ENCODE data around the gene TBL1X. TPM values are rescaled to one million over a fixed set of nuclear protein-coding genes. Genes with fewer than 3 reads are reported as not detected.

The TBL1X gene
- polyA plus RNA-seq, 3 donors, result 12.5 to 19.5 (median 13.8) TPM

DNA sequence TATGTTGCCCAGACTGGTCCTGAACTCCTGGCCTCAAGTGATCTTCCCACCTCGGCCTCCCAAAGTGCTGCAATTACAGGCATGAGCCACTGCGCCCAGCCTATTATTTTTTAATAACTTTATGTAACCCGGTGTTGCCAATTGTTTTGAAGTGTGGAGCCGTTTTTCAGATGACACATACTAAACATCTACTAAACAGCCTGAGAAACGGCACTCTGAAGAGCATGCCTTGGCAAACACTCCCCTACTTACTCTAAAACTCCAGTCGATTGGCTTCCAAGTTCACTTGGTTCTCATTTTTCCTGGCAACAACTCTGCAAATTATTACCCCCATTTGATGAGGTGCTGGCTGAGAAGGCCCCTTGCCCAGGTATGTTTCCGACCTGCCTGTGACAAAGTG, 169.7 kb downstream of the TBL1X start:
- Histone ChIP-seq H3K27ac (ENCODE audit: low read depth in 1 of 2, low read length in 2 of 2) (no peak overlapping the region), H3K9ac (ENCODE audit: insufficient read depth, low read length, poor library complexity, severe bottlenecking) (no peak overlapping the region), H3K4me2 (replicated peaks; ENCODE audit: extremely low read depth, low read length, poor library complexity, severe bottlenecking) (no peak overlapping the region), H3K4me1 (ENCODE audit: control insufficient read depth in 1 of 2, insufficient read depth in 2 of 2, low read length in 2 of 2) (no peaks in the 10 kb centered on the region), H3K27me3 (ENCODE audit: control insufficient read depth in 2 of 2, insufficient read depth in 2 of 2, low read length in 2 of 2) (peaks cover 0 to 11% of the 10 kb centered on the region in 2 donors), H3K9me3 (replicated peaks in 1 of 2; ENCODE audit: control insufficient read depth in 1 of 2, insufficient read depth in 1 of 2, low read length in 2 of 2) (no peaks in the 10 kb centered on the region), H2AFZ (ENCODE audit: insufficient read depth, low read depth, low read length, poor library complexity, severe bottlenecking) (no peak overlapping the region), H4K20me1 (ENCODE audit: insufficient read depth, low read length) (peaks cover 88% of the 10 kb centered on the region), H3K4me3 (replicated peaks in 1 of 3; ENCODE audit: low read depth in 2 of 3, low read length in 3 of 3) (no peak overlapping the region), H3K79me2 (ENCODE audit: insufficient read depth, low read length) (no peaks in the 10 kb centered on the region), H3K36me3 (replicated peaks in 1 of 2; ENCODE audit: control insufficient read depth in 1 of 2, insufficient read depth in 2 of 2, low read length in 2 of 2) (no peaks in the 10 kb centered on the region)
- Mint-ChIP-seq H3K27me3 (ENCODE audit: low read depth in 3 of 3) (peaks cover 0 to 13% (median 1%) of the 10 kb centered on the region in 3 donors), H3K4me3 (no peak overlapping the region), H3K36me3 (peaks cover 2 to 6% of the 10 kb centered on the region in 2 donors), H3K9me3 (no peaks in the 10 kb centered on the region), H3K4me1 (no peaks in the 10 kb centered on the region), H3K27ac (no peak overlapping the region)
- intact Hi-C loops (cut with micrococcal nuclease), result no loop called here
- WGBS (ENCODE audit: insufficient coverage), result 100% methylated on average over 1 of the region's 7 CpGs
- TF ChIP-seq, protein P1, sequence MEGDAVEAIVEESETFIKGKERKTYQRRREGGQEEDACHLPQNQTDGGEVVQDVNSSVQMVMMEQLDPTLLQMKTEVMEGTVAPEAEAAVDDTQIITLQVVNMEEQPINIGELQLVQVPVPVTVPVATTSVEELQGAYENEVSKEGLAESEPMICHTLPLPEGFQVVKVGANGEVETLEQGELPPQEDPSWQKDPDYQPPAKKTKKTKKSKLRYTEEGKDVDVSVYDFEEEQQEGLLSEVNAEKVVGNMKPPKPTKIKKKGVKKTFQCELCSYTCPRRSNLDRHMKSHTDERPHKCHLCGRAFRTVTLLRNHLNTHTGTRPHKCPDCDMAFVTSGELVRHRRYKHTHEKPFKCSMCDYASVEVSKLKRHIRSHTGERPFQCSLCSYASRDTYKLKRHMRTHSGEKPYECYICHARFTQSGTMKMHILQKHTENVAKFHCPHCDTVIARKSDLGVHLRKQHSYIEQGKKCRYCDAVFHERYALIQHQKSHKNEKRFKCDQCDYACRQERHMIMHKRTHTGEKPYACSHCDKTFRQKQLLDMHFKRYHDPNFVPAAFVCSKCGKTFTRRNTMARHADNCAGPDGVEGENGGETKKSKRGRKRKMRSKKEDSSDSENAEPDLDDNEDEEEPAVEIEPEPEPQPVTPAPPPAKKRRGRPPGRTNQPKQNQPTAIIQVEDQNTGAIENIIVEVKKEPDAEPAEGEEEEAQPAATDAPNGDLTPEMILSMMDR (IDR thresholded peaks at IDR 0.05), result no peak
- DNase-seq, result no peak

DNA sequence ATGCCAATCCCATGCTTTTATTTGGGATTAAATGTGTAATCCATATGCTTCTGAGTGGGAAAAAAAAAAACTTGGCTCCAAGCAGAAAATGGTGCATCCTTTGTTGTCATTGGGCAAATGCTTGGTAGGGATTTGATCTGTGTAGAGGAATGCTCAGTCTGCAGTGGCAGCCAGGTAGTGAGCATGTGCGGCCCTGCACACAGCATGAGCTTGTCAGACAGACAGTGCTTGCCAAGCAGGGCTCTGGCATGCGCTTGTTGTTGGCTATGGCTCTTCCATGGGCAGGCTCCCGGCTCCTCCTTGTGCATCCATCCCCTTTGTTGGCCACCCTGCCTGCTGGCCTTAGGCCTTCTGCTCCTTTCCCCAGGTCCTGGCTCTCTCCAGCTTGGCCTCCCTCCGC, 170.5 kb downstream of the TBL1X start:
- Mint-ChIP-seq H3K27me3 (ENCODE audit: low read depth in 3 of 3) (peaks cover 0 to 13% (median 1%) of the 10 kb centered on the region in 3 donors), H3K4me3 (no peak overlapping the region), H3K27ac (no peak overlapping the region), H3K4me1 (no peaks in the 10 kb centered on the region), H3K9me3 (no peaks in the 10 kb centered on the region), H3K36me3 (peaks cover 2 to 7% of the 10 kb centered on the region in 2 donors)
- Histone ChIP-seq H3K4me1 (ENCODE audit: control insufficient read depth in 1 of 2, insufficient read depth in 2 of 2, low read length in 2 of 2) (no peaks in the 10 kb centered on the region), H3K9me3 (replicated peaks in 1 of 2; ENCODE audit: control insufficient read depth in 1 of 2, insufficient read depth in 1 of 2, low read length in 2 of 2) (no peaks in the 10 kb centered on the region), H3K4me2 (replicated peaks; ENCODE audit: extremely low read depth, low read length, poor library complexity, severe bottlenecking) (no peak overlapping the region), H3K27ac (ENCODE audit: low read depth in 1 of 2, low read length in 2 of 2) (no peak overlapping the region), H4K20me1 (ENCODE audit: insufficient read depth, low read length) (peaks cover 87% of the 10 kb centered on the region), H3K4me3 (replicated peaks in 1 of 3; ENCODE audit: low read depth in 2 of 3, low read length in 3 of 3) (no peak overlapping the region), H3K79me2 (ENCODE audit: insufficient read depth, low read length) (no peaks in the 10 kb centered on the region), H3K27me3 (ENCODE audit: control insufficient read depth in 2 of 2, insufficient read depth in 2 of 2, low read length in 2 of 2) (peaks cover 0 to 9% of the 10 kb centered on the region in 2 donors), H2AFZ (ENCODE audit: insufficient read depth, low read depth, low read length, poor library complexity, severe bottlenecking) (no peak overlapping the region), H3K36me3 (replicated peaks in 1 of 2; ENCODE audit: control insufficient read depth in 1 of 2, insufficient read depth in 2 of 2, low read length in 2 of 2) (no peaks in the 10 kb centered on the region), H3K9ac (ENCODE audit: insufficient read depth, low read length, poor library complexity, severe bottlenecking) (no peak overlapping the region)
- TF ChIP-seq, protein P1 (IDR thresholded peaks at IDR 0.05), result no peak
- intact Hi-C loops (cut with micrococcal nuclease), result no loop called here
- WGBS (ENCODE audit: insufficient coverage), result no CpG with 5 or more reads among the region's 4 CpGs
- DNase-seq, result no peak
